GM12878 (cell line): ENCODE results near the gene OR52D1. TPM values are rescaled to one million over a fixed set of nuclear protein-coding genes. Genes with fewer than 3 reads are reported as not detected.

Source experiments
- ATAC-seq: fragments of 200-7000 bp; cut with Tn5 transposase; 3 replicates; pipeline ENCODE4 v1.9.1; 2020; ENCODE audit warnings: mild to moderate bottlenecking, moderate library complexity
- BruUV-seq: library from RNA; stranded (reverse); fragments of 400-500 nt; replicated peaks from 2 replicates; lab custom pipeline; 2021; lab: Mats Ljungman, UMichigan
- CTCF ChIA-PET: fragments of 300-600 bp; sonication (Branson Sonifier 250); formaldehyde crosslinking; extraction: SDS; loops from one replicate; lab custom pipeline; 2021; ENCODE audit warnings: inconsistent platforms; lab: Yijun Ruan, JAX
- POLR2A ChIA-PET: fragments of 350-600 bp; formaldehyde crosslinking; extraction: SDS; loops from one replicate; lab custom pipeline; 2021; ENCODE audit warnings: inconsistent platforms; lab: Charles Lee
- RAD21 ChIA-PET: fragments of 300-600 bp; sonication (Branson Sonifier 250); formaldehyde crosslinking; loops from one replicate; lab custom pipeline; 2023; ENCODE audit warnings: antibody characterized with exemption; ENCODE audit not compliant: unreplicated experiment; lab: Charles Lee
- SMC1A ChIA-PET: fragments of 300-600 bp; sonication (Branson Sonifier 250); formaldehyde crosslinking; loops from one replicate; lab custom pipeline; 2023; ENCODE audit not compliant: unreplicated experiment, uncharacterized antibody; lab: Charles Lee
- DNase-seq: peaks from one replicate; pipeline ENCODE4 v3.0.0-alpha.2; 2011; ENCODE audit warnings: low read depth, low spot score
- FAIRE-seq: peaks from 3 replicates; lab custom pipeline; 2011; peaks lifted over from hg19 to GRCh38; lab: Jason Lieb, UNC
- H2AFZ ChIP-seq: 2 replicates; pipeline ENCODE4 v1.6.0; 2011; ENCODE audit warnings: low read depth, low read length, control low read depth; ENCODE audit not compliant: control insufficient read depth
- H3K27ac ChIP-seq: 2 replicates; pipeline ENCODE4 v1.5.1; 2011; ENCODE audit warnings: control low read depth; ENCODE audit not compliant: control insufficient read depth, insufficient read depth
- H3K27me3 ChIP-seq, 2 experiments: replicated peaks in 1 of 2; 2 replicates each; pipeline versions ENCODE4 v1.6.0 to v1.6.1; 2011; ENCODE audit warnings: low read length in 1 of 2; ENCODE audit not compliant: control insufficient read depth in 2 of 2, insufficient read depth in 2 of 2
- H3K36me3 ChIP-seq, 2 experiments: 2 replicates each; pipeline ENCODE4 v1.5.1; 2011; ENCODE audit warnings: low read length in 1 of 2; ENCODE audit not compliant: control insufficient read depth in 2 of 2, insufficient read depth in 2 of 2
- H3K4me1 ChIP-seq: 2 replicates; pipeline ENCODE4 v1.6.1; 2011; ENCODE audit warnings: mild to moderate bottlenecking, low read length, moderate library complexity, mixed read lengths; ENCODE audit not compliant: control insufficient read depth, insufficient read depth
- H3K4me2 ChIP-seq: 2 replicates; pipeline ENCODE4 v1.6.0; 2011; ENCODE audit warnings: control low read depth; ENCODE audit not compliant: control insufficient read depth, insufficient read depth
- H3K4me3 ChIP-seq: fragments of 200-600 bp; sonication (generic); 2 replicates; pipeline ENCODE4 v1.5.1; 2016
- H3K79me2 ChIP-seq: 2 replicates; pipeline ENCODE4 v1.6.0; 2011; ENCODE audit warnings: low read length; ENCODE audit not compliant: control insufficient read depth, insufficient read depth
- H3K9ac ChIP-seq: 2 replicates; pipeline ENCODE4 v1.8.0; 2011; ENCODE audit warnings: low read length, control low read depth, mixed read lengths; ENCODE audit not compliant: control insufficient read depth, insufficient read depth
- H3K9me3 ChIP-seq: replicated peaks from 3 replicates; pipeline ENCODE4 v1.5.1; 2011; ENCODE audit warnings: mild to moderate bottlenecking, low read length; ENCODE audit not compliant: control insufficient read depth, insufficient read depth
- H4K20me1 ChIP-seq: 2 replicates; pipeline ENCODE4 v1.6.0; 2011; ENCODE audit not compliant: control insufficient read depth, insufficient read depth
- BCL3 ChIP-seq: IDR thresholded peaks from 2 replicates; pipeline ENCODE4 v1.6.1; 2011; ENCODE audit warnings: borderline replicate concordance, low read depth, mild to moderate bottlenecking, moderate library complexity, low read length; ENCODE audit not compliant: insufficient read depth, poor library complexity, severe bottlenecking
- CBX5 ChIP-seq: sonication (generic); IDR thresholded peaks from 2 replicates; pipeline ENCODE4 v1.6.1; 2016; ENCODE audit warnings: low read depth, moderate library complexity, mild to moderate bottlenecking, inconsistent platforms
- HDAC6 ChIP-seq: fragments of 200-600 bp; sonication (generic); IDR thresholded peaks from one replicate; pipeline ENCODE4 v1.8.0; 2017; ENCODE audit warnings: antibody characterized with exemption; ENCODE audit not compliant: unreplicated experiment
- HDGF ChIP-seq: fragments of 450-650 bp; IDR thresholded peaks from 2 replicates; pipeline ENCODE4 v1.6.1; 2016; ENCODE audit warnings: antibody characterized with exemption
- POLR2AphosphoS2 ChIP-seq: IDR thresholded peaks from 2 replicates; pipeline ENCODE4 v1.6.1; 2011; ENCODE audit warnings: low read depth, mild to moderate bottlenecking, low read length, improper control_type of control experiment, moderate library complexity
- POU2F2 ChIP-seq: IDR thresholded peaks from 3 replicates; pipeline ENCODE4 v1.6.1; 2011; ENCODE audit warnings: low read depth, mild to moderate bottlenecking, low read length, borderline replicate concordance
- PRDM15 ChIP-seq: fragments of 450-650 bp; formaldehyde crosslinking; IDR thresholded peaks from 2 replicates; pipeline ENCODE4 v1.4.0; 2020; ENCODE audit warnings: mild to moderate bottlenecking, moderate library complexity
- RELB ChIP-seq: fragments of 450-650 bp; IDR thresholded peaks from 2 replicates; pipeline ENCODE4 v1.6.1; 2017; ENCODE audit warnings: low read depth, mild to moderate bottlenecking, moderate library complexity
- SIX5 ChIP-seq: IDR thresholded peaks from 2 replicates; pipeline ENCODE4 v1.6.1; 2011; ENCODE audit warnings: mild to moderate bottlenecking, low read depth, low read length, moderate library complexity; ENCODE audit not compliant: severe bottlenecking
- WRNIP1 ChIP-seq: IDR thresholded peaks from 2 replicates; pipeline ENCODE4 v1.6.1; 2011; ENCODE audit warnings: low read depth, low read length, improper control_type of control experiment, borderline replicate concordance
- WGBS: methylation state at CpG from one replicate; pipeline ENCODE4 v1.1.6; 2016; ENCODE audit warnings: low lambda C conversion rate; ENCODE audit not compliant: insufficient replicate concordance, insufficient coverage; ENCODE audit errors: missing lambda C conversion rate; 5-methylcytosine and 5-hydroxymethylcytosine counted together
- in situ Hi-C: fragments of 300-500 bp; cut with MboI; formaldehyde crosslinking; loops from 9 replicates; pipeline ENCODE4 v1.14.3; 2018; ENCODE audit warnings: mixed read lengths
- intact Hi-C: fragments of 100-400 bp; cut with micrococcal nuclease; formaldehyde crosslinking; loops from one replicate; pipeline ENCODE4 v1.14.2; 2022; ENCODE audit not compliant: unreplicated experiment
- polyA plus RNA-seq, 11 experiments: library from polyadenylated mRNA; depleted of rRNA in 4 of 11; unstranded in 6 of 11; stranded (reverse) in 5 of 11; fragments of >200 nt; fragmentation: Nextera tagmentation in 4 of 11; fragmentation: Illumina TruSeq in 1 of 11; extraction: Ambion mirVana in 4 of 11; extraction: Trizol in 1 of 11; gene quantifications; 1 replicate in 1 of 11; 2 replicates in 10 of 11; pipeline versions ENCODE4 v1.2.1 to v1.2.3, GENCODE V29; 2011 to 2016; ENCODE audit warnings: inconsistent platforms in 2 of 11, missing spikeins in 2 of 11, low read depth in 1 of 11
- total RNA-seq, 4 experiments: library from RNA; depleted of rRNA in 3 of 4; stranded (reverse); fragments of >200 nt in 3 of 4; fragmentation: Illumina TruSeq in 1 of 4; extraction: Trizol in 1 of 4; gene quantifications; 2 replicates each; pipeline versions ENCODE4 v1.2.1 to v1.2.3, GENCODE V29; 2013 to 2021

Gene OR52D1
- total and polyA plus RNA-seq, 10 of the 15 experiments (the other 5 are each of a cell fraction or from before 2014, with no cell fraction given), result not detected

GRCh38 chr11:5531053-5531831, 42.8 kb downstream of the OR52D1 start:
- no peak for TF ChIP-seq HDGF
- no peak for TF ChIP-seq CBX5
- TF ChIP-seq SIX5, result no peak
- no peak for TF ChIP-seq RELB
- TF ChIP-seq BCL3, result no peak
- no peak for TF ChIP-seq POU2F2
- no peak for TF ChIP-seq PRDM15 (CRISPR knock-in tag)
- TF ChIP-seq HDAC6, result no peak
- no peak for TF ChIP-seq POLR2AphosphoS2
- TF ChIP-seq WRNIP1, result no peak
- intact Hi-C loops, result no loop called here
- no peak for FAIRE-seq
- CTCF ChIA-PET, result interaction anchor here (1.2 kb wide), 1 partner anchor 12 kb away, joined by 3 read pairs; no protein-coding TSS in a partner anchor
- no peak for DNase-seq
- no peaks in the 10 kb centered on the region for H3K9me3 ChIP-seq
- no peak overlapping the region for H3K27ac ChIP-seq
- in situ Hi-C loops, result no loop called here
- H3K4me3 ChIP-seq, result no peak overlapping the region
- POLR2A ChIA-PET, result no interaction called here
- H3K36me3 ChIP-seq, result no peaks in the 10 kb centered on the region
- H4K20me1 ChIP-seq, result no peaks in the 10 kb centered on the region
- SMC1A ChIA-PET, result interaction anchor here (1.0 to 1.7 kb wide), 2 partner anchors 12 to 22 kb away, joined by 3 to 4 read pairs; no protein-coding TSS in a partner anchor
- WGBS, result 44% methylated on average over 2 of the region's 2 CpGs
- no TSS peak for BruUV-seq
- no peak overlapping the region for H3K4me2 ChIP-seq
- no peak overlapping the region for H2AFZ ChIP-seq
- no peak overlapping the region for H3K9ac ChIP-seq
- H3K4me1 ChIP-seq, result no peaks in the 10 kb centered on the region
- RAD21 ChIA-PET, result no interaction called here
- no peaks in the 10 kb centered on the region for H3K79me2 ChIP-seq
- ATAC-seq, result no peak
- H3K27me3 ChIP-seq, result no peaks in the 10 kb centered on the region; a peak in 1 of 4 replicates
